H1 (cell line): ENCODE measurements around the gene URGCP. TPM values are rescaled to one million over a fixed set of nuclear protein-coding genes. Genes with fewer than 3 reads are reported as not detected.

ENCODE experiments used
- CTCF ChIA-PET: fragments of 300-600 bp; sonication (Branson Sonifier 250); formaldehyde crosslinking; loops from one replicate; lab custom pipeline; 2021; ENCODE audit not compliant: partially characterized antibody; lab: Charles Lee
- POLR2A ChIA-PET: fragments of 300-600 bp; sonication (Branson Sonifier 250); formaldehyde crosslinking; loops from one replicate; lab custom pipeline; 2021; ENCODE audit warnings: inconsistent platforms; ENCODE audit not compliant: partially characterized antibody; lab: Charles Lee
- DNase-seq, 2 experiments: peaks; one replicate each; pipeline versions ENCODE4 v3.0.0 to v3.0.0-alpha.2; 2010 to 2022; ENCODE audit warnings: low spot score in 2 of 2, low read depth in 1 of 2, mixed read lengths in 1 of 2
- FAIRE-seq: peaks from 2 replicates; lab custom pipeline; 2011; peaks lifted over from hg19 to GRCh38; lab: Jason Lieb, UNC
- H2AFZ ChIP-seq: 2 replicates; pipeline ENCODE4 v1.8.1; 2012; ENCODE audit warnings: low read length, inconsistent platforms
- H2AK5ac ChIP-seq: 2 replicates; pipeline ENCODE4 v1.6.1; 2013; ENCODE audit warnings: low read depth, low read length
- H2BK120ac ChIP-seq: replicated peaks from 2 replicates; pipeline ENCODE3; 2013; ENCODE audit warnings: low read depth, low read length, inconsistent platforms
- H2BK12ac ChIP-seq: 2 replicates; pipeline ENCODE4 v1.6.1; 2013; ENCODE audit warnings: low read depth, low read length
- H2BK15ac ChIP-seq: 2 replicates; pipeline ENCODE4 v1.6.1; 2013; ENCODE audit warnings: low read length
- H2BK20ac ChIP-seq: 2 replicates; pipeline ENCODE4 v1.6.1; 2013; ENCODE audit warnings: low read length
- H2BK5ac ChIP-seq: 2 replicates; pipeline ENCODE4 v1.6.1; 2013; ENCODE audit warnings: low read depth, low read length
- H3K14ac ChIP-seq: 2 replicates; pipeline ENCODE4 v1.6.1; 2013; ENCODE audit warnings: inconsistent platforms; ENCODE audit not compliant: insufficient read length
- H3K18ac ChIP-seq: 2 replicates; pipeline ENCODE4 v1.6.1; 2013; ENCODE audit warnings: low read length; ENCODE audit errors: extremely low read depth
- H3K23ac ChIP-seq: 2 replicates; pipeline ENCODE4 v1.6.1; 2013; ENCODE audit warnings: inconsistent platforms; ENCODE audit not compliant: insufficient read length
- H3K23me2 ChIP-seq: 2 replicates; pipeline ENCODE4 v1.6.1; 2013; ENCODE audit warnings: low read depth, low read length
- H3K27ac ChIP-seq: 2 replicates; pipeline ENCODE4 v1.6.1; 2011; ENCODE audit warnings: low read depth, low read length, inconsistent platforms
- H3K27me3 ChIP-seq, 4 experiments: replicated peaks in 1 of 4; 1 replicate in 1 of 4; 2 replicates in 3 of 4; pipeline versions ENCODE4 v1.6.1 to v1.8.1; 2011 to 2013; ENCODE audit warnings: low read length in 3 of 4, mild to moderate bottlenecking in 3 of 4, inconsistent platforms in 2 of 4, mixed read lengths in 2 of 4, moderate library complexity in 1 of 4; ENCODE audit not compliant: control insufficient read depth in 3 of 4, insufficient read depth in 3 of 4; ENCODE audit errors: extremely low read depth in 1 of 4
- H3K36me3 ChIP-seq, 4 experiments: 2 replicates each; pipeline versions ENCODE4 v1.6.1 to v1.8.1; 2011 to 2013; ENCODE audit warnings: mild to moderate bottlenecking in 4 of 4, low read length in 3 of 4, moderate library complexity in 2 of 4, control low read depth in 1 of 4, inconsistent platforms in 1 of 4; ENCODE audit not compliant: insufficient read depth in 4 of 4, control insufficient read depth in 2 of 4
- H3K4ac ChIP-seq: replicated peaks from 2 replicates; pipeline ENCODE3; 2013; ENCODE audit warnings: low read length, low read depth, mixed read lengths, inconsistent platforms; ENCODE audit not compliant: insufficient read length
- H3K4me1 ChIP-seq, 4 experiments: replicated peaks in 1 of 4; 1 replicate in 1 of 4; 2 replicates in 3 of 4; pipeline versions ENCODE4 v1.6.1 to v1.8.1; 2011 to 2013; ENCODE audit warnings: low read length in 3 of 4, inconsistent platforms in 2 of 4, mixed read lengths in 1 of 4; ENCODE audit not compliant: insufficient read depth in 4 of 4, control insufficient read depth in 3 of 4
- H3K4me2 ChIP-seq, 2 experiments: 2 replicates each; pipeline versions ENCODE4 v1.6.1 to v1.8.1; 2011 to 2013; ENCODE audit warnings: low read depth in 2 of 2, low read length in 2 of 2, control low read depth in 1 of 2, inconsistent platforms in 1 of 2, mild to moderate bottlenecking in 1 of 2; ENCODE audit not compliant: insufficient read depth in 1 of 2
- H3K4me3 ChIP-seq, 4 experiments: fragments of 200-600, 300-600 bp in 1 of 4; sonication (generic), shearing (Covaris generic), sonication (Bioruptor Twin) in 1 of 4; 2 replicates each; pipeline versions ENCODE4 v1.5.1 to v1.8.1; 2011 to 2016; ENCODE audit warnings: low read length in 4 of 4, low read depth in 3 of 4, control low read depth in 2 of 4, inconsistent platforms in 2 of 4, mild to moderate bottlenecking in 2 of 4, mixed read lengths in 1 of 4, moderate library complexity in 1 of 4; ENCODE audit not compliant: insufficient read depth in 2 of 4; ENCODE audit errors: extremely low read depth in 1 of 4
- H3K56ac ChIP-seq: replicated peaks from 2 replicates; pipeline ENCODE3; 2013; ENCODE audit warnings: low read depth, mild to moderate bottlenecking, mixed read lengths, low read length, inconsistent platforms; ENCODE audit not compliant: insufficient read length
- H3K79me1 ChIP-seq: 2 replicates; pipeline ENCODE4 v1.6.1; 2013; ENCODE audit warnings: low read depth, low read length, control low read depth
- H3K79me2 ChIP-seq, 2 experiments: 2 replicates each; pipeline versions ENCODE4 v1.6.1 to v1.8.1; 2012 to 2013; ENCODE audit warnings: low read length in 2 of 2, mild to moderate bottlenecking in 2 of 2, inconsistent platforms in 1 of 2; ENCODE audit not compliant: insufficient read depth in 2 of 2, control insufficient read depth in 1 of 2
- H3K9ac ChIP-seq, 4 experiments: replicated peaks in 1 of 4; 1 replicate in 1 of 4; 2 replicates in 3 of 4; pipeline versions ENCODE4 v1.6.1 to v1.8.1; 2011 to 2013; ENCODE audit warnings: low read depth in 3 of 4, low read length in 3 of 4, control low read depth in 2 of 4, mild to moderate bottlenecking in 2 of 4, moderate library complexity in 2 of 4, inconsistent platforms in 1 of 4; ENCODE audit errors: extremely low read depth in 1 of 4
- H3K9me3 ChIP-seq, 2 experiments: 2 replicates each; pipeline versions ENCODE4 v1.6.1 to v1.8.1; 2012 to 2013; ENCODE audit warnings: mild to moderate bottlenecking in 2 of 2, moderate library complexity in 2 of 2, control low read depth in 1 of 2, inconsistent platforms in 1 of 2, low read depth in 1 of 2, low read length in 1 of 2, mixed read lengths in 1 of 2; ENCODE audit not compliant: insufficient read depth in 2 of 2
- H4K20me1 ChIP-seq, 2 experiments: replicated peaks in 1 of 2; 2 replicates each; pipeline versions ENCODE3 to v1.8.1; 2011 to 2013; ENCODE audit warnings: inconsistent platforms in 2 of 2, low read length in 2 of 2, mild to moderate bottlenecking in 1 of 2; ENCODE audit not compliant: insufficient read depth in 2 of 2, control insufficient read depth in 1 of 2
- H4K5ac ChIP-seq: 2 replicates; pipeline ENCODE4 v1.6.1; 2013; ENCODE audit warnings: low read length, low read depth, mixed read lengths, inconsistent platforms; ENCODE audit not compliant: insufficient read length
- H4K8ac ChIP-seq: 2 replicates; pipeline ENCODE4 v1.8.0; 2013; ENCODE audit warnings: mild to moderate bottlenecking, moderate library complexity, low read length, inconsistent platforms; ENCODE audit not compliant: insufficient read depth; ENCODE audit errors: extremely low read depth
- H4K91ac ChIP-seq: replicated peaks from 2 replicates; pipeline ENCODE3; 2013; ENCODE audit warnings: low read length, mixed read lengths, inconsistent platforms; ENCODE audit not compliant: insufficient read length
- BACH1 ChIP-seq: IDR thresholded peaks from 2 replicates; pipeline ENCODE4 v1.6.1; 2012; ENCODE audit warnings: low read length, improper control_type of control experiment
- CHD2 ChIP-seq: IDR thresholded peaks from 2 replicates; pipeline ENCODE4 v1.6.1; 2012; ENCODE audit warnings: low read length, improper control_type of control experiment
- CREB1 ChIP-seq: IDR thresholded peaks from 2 replicates; pipeline ENCODE4 v1.6.1; 2012; ENCODE audit warnings: inconsistent platforms
- E2F6 ChIP-seq: IDR thresholded peaks from 2 replicates; pipeline ENCODE4 v1.6.1; 2012; ENCODE audit warnings: inconsistent platforms
- NRF1 ChIP-seq: IDR thresholded peaks from 2 replicates; pipeline ENCODE4 v1.6.1; 2011; ENCODE audit warnings: mild to moderate bottlenecking, low read depth, low read length, improper control_type of control experiment
- PHF8 ChIP-seq: fragments of 200-600 bp; sonication (generic); conservative IDR thresholded peaks from 2 replicates; pipeline ENCODE4 v1.7.1; 2012; ENCODE audit warnings: low read depth, mild to moderate bottlenecking, inconsistent platforms, low read length, moderate library complexity
- POLR2AphosphoS5 ChIP-seq: IDR thresholded peaks from 2 replicates; pipeline ENCODE4 v1.6.1; 2011; ENCODE audit warnings: low read depth, low read length
- RBBP5 ChIP-seq: IDR thresholded peaks from 2 replicates; pipeline ENCODE4 v1.7.1; 2012; ENCODE audit warnings: low read depth, mild to moderate bottlenecking, inconsistent platforms, low read length, moderate library complexity, borderline replicate concordance
- SIRT6 ChIP-seq: IDR thresholded peaks from one replicate; pipeline ENCODE4 v1.7.1; 2012; ENCODE audit warnings: low read length, inconsistent platforms
- SP4 ChIP-seq: IDR thresholded peaks from 2 replicates; pipeline ENCODE4 v1.6.1; 2012; ENCODE audit warnings: low read length, inconsistent platforms
- TAF7 ChIP-seq: optimal IDR thresholded peaks from 2 replicates; pipeline ENCODE3; 2011; ENCODE audit warnings: low read depth, mild to moderate bottlenecking, inconsistent platforms, low read length, moderate library complexity, borderline replicate concordance
- USF2 ChIP-seq: IDR thresholded peaks from 2 replicates; pipeline ENCODE4 v1.6.1; 2011; ENCODE audit warnings: low read length, improper control_type of control experiment
- WGBS, 2 experiments: shearing (Covaris generic) in 1 of 2; methylation state at CpG; one replicate each; pipeline versions ENCODE4 v1.1.6 to v1.1.7; 2013 to 2015; ENCODE audit warnings: low lambda C conversion rate in 2 of 2, mixed read lengths in 2 of 2, inconsistent platforms in 1 of 2, low coverage in 1 of 2, missing lambda C conversion rate in 1 of 2; ENCODE audit not compliant: insufficient replicate concordance in 2 of 2, insufficient coverage in 1 of 2, insufficient read length in 1 of 2; ENCODE audit errors: extremely low coverage in 1 of 2, missing lambda C conversion rate in 1 of 2; 5-methylcytosine and 5-hydroxymethylcytosine counted together
- polyA plus RNA-seq, 7 experiments: library from polyadenylated mRNA; depleted of rRNA in 3 of 7; stranded (reverse) in 5 of 7; unstranded in 2 of 7; fragments of >200 nt in 5 of 7; fragments of 200-250 nt in 2 of 7; gene quantifications; 1 replicate in 5 of 7; 2 replicates in 1 of 7; 4 replicates in 1 of 7; pipeline versions ENCODE4 v1.2.1 to v1.2.3, GENCODE V29; 2011 to 2013; ENCODE audit warnings: missing spikeins in 2 of 7, mixed read lengths in 2 of 7
- total RNA-seq: library from RNA; stranded (reverse); fragmentation: NEBNext Ultra II Directional; extraction: Animal tissue kit (Norgen Biotek cat#: 25700); gene quantifications from 2 replicates; pipeline ENCODE4 v1.2.1, GENCODE V29; 2021

The URGCP gene
- total and polyA plus RNA-seq, 2 of the 8 experiments (the other 6 are each of a cell fraction or from before 2014, with no cell fraction given), result 9.0 to 18.7 TPM

DNA sequence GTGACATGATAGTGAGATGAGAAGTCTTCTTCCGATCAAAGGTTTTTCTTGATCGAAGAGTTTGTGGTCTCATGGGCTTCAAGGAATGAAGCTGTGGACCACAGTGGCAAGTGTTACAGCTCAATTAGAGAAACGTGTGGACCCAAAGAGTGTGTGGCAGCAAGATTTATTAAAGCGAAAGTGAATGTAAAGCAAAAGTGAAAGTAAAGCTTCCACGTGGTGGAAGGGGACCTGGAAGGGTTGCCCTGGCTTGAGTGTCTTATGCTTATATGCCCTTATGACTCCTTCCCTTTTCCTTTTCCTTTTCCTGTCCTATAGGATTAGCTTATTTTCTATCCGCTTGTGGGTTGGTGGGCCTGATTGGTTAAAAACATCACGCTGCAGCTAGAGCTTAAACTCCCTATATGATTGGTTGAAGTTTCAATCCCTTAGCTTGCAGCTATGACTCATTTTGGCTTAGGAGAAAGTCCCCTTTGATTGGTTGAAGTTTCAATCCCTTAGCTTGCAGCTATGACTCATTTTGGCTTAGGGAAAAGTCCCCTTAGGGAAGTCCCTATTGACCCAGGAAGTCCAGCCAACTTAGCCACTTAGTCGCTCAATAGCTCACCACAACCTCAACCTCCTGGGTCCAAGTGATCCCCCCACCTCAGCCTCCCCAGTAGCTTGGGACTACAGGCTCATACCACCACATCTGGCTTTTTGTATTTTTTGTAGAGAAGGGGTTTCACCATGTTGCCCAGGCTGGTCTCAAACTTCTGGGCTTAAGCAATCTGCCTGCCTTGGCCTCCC, 71.7 kb downstream of the URGCP start:
- Histone ChIP-seq H3K9ac (no peak overlapping the region), H2BK20ac (no peak overlapping the region), H3K79me2 (no peaks in the 10 kb centered on the region), H3K23me2 (no peaks in the 10 kb centered on the region), H2BK120ac (no peak overlapping the region), H2BK15ac (no peak overlapping the region), H3K79me1 (no peaks in the 10 kb centered on the region), H3K56ac (no peak overlapping the region), H3K14ac (no peak overlapping the region), H3K9me3 (0 out of 4 replicates have a peak, but pooled peaks cover 2 to 6% of the 10 kb centered on the region in 2 experiments), H3K18ac (no peak overlapping the region), H3K4me3 (no peak overlapping the region), H3K4me1 (peaks cover 0 to 5% (median 3%) of the 10 kb centered on the region in 4 experiments; a peak in 3 of 7 replicates), H3K27me3 (no peaks in the 10 kb centered on the region), H4K20me1 (no peaks in the 10 kb centered on the region), H2BK5ac (no peak overlapping the region), H3K4ac (no peak overlapping the region), H4K8ac (no peak overlapping the region), H4K91ac (no peak overlapping the region), H2BK12ac (no peak overlapping the region), H2AFZ (no peak overlapping the region), H4K5ac (no peak overlapping the region), H3K23ac (no peak overlapping the region), H3K27ac (no peak overlapping the region), H3K36me3 (peaks cover 0 to 7% (median 0%) of the 10 kb centered on the region in 4 experiments; a peak in 2 of 8 replicates), H2AK5ac (no peak overlapping the region), H3K4me2 (no peak overlapping the region)
- FAIRE-seq (no peak), DNase-seq (no peak)
- WGBS, 2 experiments, result 88% methylated on average over 8 of the region's 8 CpGs; no CpG with 5 or more reads in 1 of the 2 experiments
- POLR2A ChIA-PET, result no interaction called here
- CTCF ChIA-PET, result interaction anchor here (0.6 to 2.2 kb wide), 4 partner anchors 31 to 252 kb away, joined by 3 to 10 read pairs (median 3); partner anchors contain the start of genes COA1 and STK17A
- TF ChIP-seq TAF7 (no peak), CREB1 (no peak), E2F6 (no peak), NRF1 (no peak), USF2 (no peak), SP4 (no peak), CHD2 (no peak), RBBP5 (no peak), POLR2AphosphoS5 (no peak), PHF8 (no peak), SIRT6 (no peak), BACH1 (no peak)
